Kidney (tissue), 14 donors: ENCODE measurements around the gene ASPM. TPM values are rescaled to one million over a fixed set of nuclear protein-coding genes. Genes with fewer than 3 reads are reported as not detected.
"Not testable (repeated sequence)": the region's sequence is repeated elsewhere in the genome, so short reads cannot be mapped to it uniquely, and the experiment has no call there.

Source experiments
- DNase-seq, 5 donors: peaks; one replicate each; pipeline ENCODE4 v3.0.0-alpha.2; 2013 to 2020
- FAIRE-seq: peaks from 2 replicates; lab custom pipeline; 2012; peaks lifted over from hg19 to GRCh38; lab: Jason Lieb, UNC
- H3K27ac ChIP-seq, 2 donors: one replicate each; pipeline ENCODE4 v1.7.0; 2013; ENCODE audit warnings: low read depth in 2 of 2, low read length in 2 of 2, inconsistent platforms in 1 of 2
- H3K27me3 ChIP-seq: one replicate; pipeline ENCODE4 v1.7.1; 2013; ENCODE audit warnings: low read length, inconsistent platforms; ENCODE audit not compliant: control insufficient read depth, insufficient read depth
- H3K36me3 ChIP-seq, 3 donors: one replicate each; pipeline versions ENCODE4 v1.7.0 to v1.7.1; 2013; ENCODE audit warnings: low read length in 3 of 3, control low read depth in 1 of 3, inconsistent platforms in 1 of 3; ENCODE audit not compliant: insufficient read depth in 3 of 3, control insufficient read depth in 2 of 3
- H3K4me1 ChIP-seq, 3 donors: one replicate each; pipeline versions ENCODE4 v1.7.0 to v1.7.1; 2013; ENCODE audit warnings: low read length in 3 of 3, inconsistent platforms in 1 of 3, low read depth in 1 of 3; ENCODE audit not compliant: control insufficient read depth in 2 of 3, insufficient read depth in 2 of 3
- H3K4me3 ChIP-seq, 3 donors: one replicate each; pipeline versions ENCODE4 v1.7.0 to v1.8.1; 2013; ENCODE audit warnings: low read length in 3 of 3, control low read depth in 1 of 3, inconsistent platforms in 1 of 3
- H3K9ac ChIP-seq, 3 donors: one replicate each; pipeline versions ENCODE4 v1.7.0 to v1.7.1; 2013; ENCODE audit warnings: low read length in 3 of 3, control low read depth in 1 of 3, inconsistent platforms in 1 of 3
- H3K9me3 ChIP-seq, 3 donors: one replicate each; pipeline versions ENCODE4 v1.7.0 to v1.7.1; 2013; ENCODE audit warnings: low read length in 3 of 3, control low read depth in 1 of 3, inconsistent platforms in 1 of 3; ENCODE audit not compliant: control insufficient read depth in 2 of 3, insufficient read depth in 1 of 3
- intact Hi-C: fragments of 100-400 bp; cut with DNase I; formaldehyde crosslinking; loops from one replicate; pipeline ENCODE4 v1.11.1; 2022
- polyA plus RNA-seq: library from polyadenylated mRNA; stranded (reverse); fragments of 350-450 nt; fragmentation: Illumina TruSeq; extraction: RNeasy Lipid Tissue Mini Kit (QIAGEN cat#74804); gene quantifications from one replicate; pipeline ENCODE4 v1.2.3, GENCODE V29; 2014; ENCODE audit warnings: low read depth, low replicate concordance; ENCODE audit not compliant: insufficient read depth
- total RNA-seq: library from RNA; stranded (reverse); fragmentation: NEBNext Ultra II Directional; extraction: Animal tissue kit (Norgen Biotek cat#: 25700); gene quantifications from one replicate; pipeline ENCODE4 v1.2.1, GENCODE V29; 2021
- TF ChIP-seq, protein P1 (sequence below): IDR thresholded peaks from 3 replicates; pipeline ENCODE4 v1.5.1; 2012; ENCODE audit warnings: mild to moderate bottlenecking, moderate library complexity, borderline replicate concordance; ENCODE audit not compliant: insufficient read depth; ENCODE audit errors: extremely low read depth
- donor health status: control.
- donor health status: control.
- donor health status: control.
- donor health status: control.
- donor health status: control.
- donor health status: DM: yes; HTN: yes; CAD: no.
- donor health status: Normal renal cell carcinoma (clear cell type).

ASPM gene
- total and polyA plus RNA-seq, 2 donors from 2014 or later, result 0.06 to 0.69 TPM

DNA sequence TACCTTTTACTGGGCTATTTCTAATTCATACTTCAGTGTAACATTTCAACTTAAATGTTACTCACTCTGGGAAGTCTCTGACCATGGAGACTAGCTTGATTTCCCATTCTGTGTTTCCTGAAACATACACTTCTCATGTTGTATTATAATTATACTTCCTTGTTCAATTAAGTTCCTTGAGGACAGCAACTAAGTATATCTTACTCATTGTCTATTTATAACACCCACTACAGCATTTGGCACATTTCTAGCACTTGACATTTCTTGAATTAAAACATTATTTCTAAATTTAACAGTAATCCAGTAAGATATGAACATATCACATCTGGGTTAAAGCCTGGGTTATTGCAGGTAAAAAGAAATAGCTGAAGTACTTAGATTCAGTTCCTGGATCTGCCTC is 47.0 kb downstream of the ASPM start:
- H3K27me3 ChIP-seq, result no peaks in the 10 kb centered on the region
- H3K9me3 ChIP-seq, result no peaks in the 10 kb centered on the region
- H3K36me3 ChIP-seq, result no peaks in the 10 kb centered on the region
- no peaks in the 10 kb centered on the region for H3K4me1 ChIP-seq
- DNase-seq (no peak), FAIRE-seq (no peak)
- TF ChIP-seq, protein P1, sequence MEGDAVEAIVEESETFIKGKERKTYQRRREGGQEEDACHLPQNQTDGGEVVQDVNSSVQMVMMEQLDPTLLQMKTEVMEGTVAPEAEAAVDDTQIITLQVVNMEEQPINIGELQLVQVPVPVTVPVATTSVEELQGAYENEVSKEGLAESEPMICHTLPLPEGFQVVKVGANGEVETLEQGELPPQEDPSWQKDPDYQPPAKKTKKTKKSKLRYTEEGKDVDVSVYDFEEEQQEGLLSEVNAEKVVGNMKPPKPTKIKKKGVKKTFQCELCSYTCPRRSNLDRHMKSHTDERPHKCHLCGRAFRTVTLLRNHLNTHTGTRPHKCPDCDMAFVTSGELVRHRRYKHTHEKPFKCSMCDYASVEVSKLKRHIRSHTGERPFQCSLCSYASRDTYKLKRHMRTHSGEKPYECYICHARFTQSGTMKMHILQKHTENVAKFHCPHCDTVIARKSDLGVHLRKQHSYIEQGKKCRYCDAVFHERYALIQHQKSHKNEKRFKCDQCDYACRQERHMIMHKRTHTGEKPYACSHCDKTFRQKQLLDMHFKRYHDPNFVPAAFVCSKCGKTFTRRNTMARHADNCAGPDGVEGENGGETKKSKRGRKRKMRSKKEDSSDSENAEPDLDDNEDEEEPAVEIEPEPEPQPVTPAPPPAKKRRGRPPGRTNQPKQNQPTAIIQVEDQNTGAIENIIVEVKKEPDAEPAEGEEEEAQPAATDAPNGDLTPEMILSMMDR, result no peak
- no peak overlapping the region for H3K27ac ChIP-seq
- intact Hi-C loops, result no loop called here
- no peak overlapping the region for H3K9ac ChIP-seq
- no peak overlapping the region for H3K4me3 ChIP-seq

DNA sequence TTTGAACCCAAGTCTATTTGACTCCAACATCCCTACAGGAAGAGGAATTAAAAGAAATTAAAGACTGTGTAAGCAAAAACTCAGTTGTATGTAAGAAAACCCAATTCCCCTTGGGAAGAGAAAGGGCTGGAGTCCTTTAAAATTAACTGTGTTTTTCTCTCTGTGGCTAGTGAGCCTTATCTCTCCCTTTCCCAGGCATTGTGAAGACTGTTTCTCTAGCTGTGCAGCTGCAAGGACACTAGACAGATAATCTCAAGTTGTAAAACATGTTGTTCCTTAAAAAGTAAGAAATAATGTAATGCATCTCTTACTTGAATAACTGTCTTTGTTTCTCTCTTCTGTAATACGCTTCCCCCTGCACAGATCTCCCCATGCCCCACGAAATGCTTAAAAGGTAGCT is 49.5 kb downstream of the ASPM start:
- DNase-seq, result not testable (repeated sequence)

DNA sequence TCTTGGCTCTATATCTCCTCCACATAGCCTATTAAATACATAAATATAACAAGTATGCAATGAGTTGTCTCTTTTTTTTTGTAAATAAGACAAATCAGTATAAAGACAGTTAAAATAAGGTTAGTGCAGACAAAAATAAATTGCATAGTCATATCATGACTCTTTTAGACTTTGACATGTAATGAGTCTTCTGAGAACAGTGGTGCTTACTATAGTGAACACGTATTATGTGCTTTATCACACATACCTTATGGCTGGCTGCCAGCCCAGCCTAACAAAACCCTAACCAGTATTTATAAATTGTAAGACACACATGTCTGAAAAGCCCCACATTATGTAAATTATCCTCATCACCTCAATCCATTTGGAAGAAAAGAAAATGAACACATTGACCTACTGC is 50.3 kb downstream of the ASPM start:
- no peak for DNase-seq
- no peak for FAIRE-seq
- H3K36me3 ChIP-seq, result no peaks in the 10 kb centered on the region
- intact Hi-C loops, result no loop called here
- H3K4me1 ChIP-seq, result no peaks in the 10 kb centered on the region
- no peak overlapping the region for H3K27ac ChIP-seq
- H3K9me3 ChIP-seq, result no peaks in the 10 kb centered on the region
- H3K9ac ChIP-seq, result no peak overlapping the region
- no peaks in the 10 kb centered on the region for H3K27me3 ChIP-seq
- TF ChIP-seq, protein P1, result no peak
- H3K4me3 ChIP-seq, result no peak overlapping the region

More for the DNA sequence above, 49.5 kb downstream of the ASPM start:
- H3K9me3 ChIP-seq, H3K36me3 ChIP-seq, H3K4me1 ChIP-seq, H3K27me3 ChIP-seq, H3K27ac ChIP-seq, H3K9ac ChIP-seq, intact Hi-C loops, FAIRE-seq, H3K4me3 ChIP-seq: not testable (repeated sequence)

DNA sequence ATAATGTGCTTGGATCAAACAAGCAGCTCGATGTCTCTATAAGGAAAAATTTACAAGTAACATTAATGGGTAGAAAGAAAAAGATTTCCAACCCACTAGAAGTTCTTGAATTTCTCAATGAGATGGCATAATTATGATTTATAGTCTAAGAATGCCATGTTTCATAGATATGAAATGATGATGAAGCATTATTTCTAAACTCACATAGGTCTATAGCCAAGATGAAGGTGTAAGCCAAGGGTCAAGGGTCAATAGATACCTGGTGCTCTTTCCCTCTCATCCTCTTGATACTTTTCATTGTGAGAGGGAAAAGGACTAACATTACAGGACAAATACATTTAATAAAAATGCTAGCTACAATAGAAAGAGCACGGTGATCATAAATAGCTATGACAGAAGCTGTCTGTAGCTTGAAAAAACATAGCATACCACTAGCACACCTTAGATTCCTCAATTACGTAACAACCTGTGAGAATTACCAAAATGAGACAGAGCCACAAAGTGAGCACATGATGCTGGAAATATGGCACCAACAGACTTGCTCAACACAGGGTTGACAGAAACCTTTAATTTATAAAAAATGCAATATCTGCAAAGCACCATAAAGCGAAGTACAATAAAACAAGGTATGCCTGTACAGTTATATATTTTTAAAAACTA is 53.1 kb downstream of the ASPM start:
- TF ChIP-seq, protein P1, result no peak
- Histone ChIP-seq H3K4me1 (no peaks in the 10 kb centered on the region), H3K9ac (no peak overlapping the region), H3K27ac (no peak overlapping the region), H3K4me3 (no peak overlapping the region), H3K36me3 (no peaks in the 10 kb centered on the region), H3K9me3 (no peaks in the 10 kb centered on the region), H3K27me3 (no peaks in the 10 kb centered on the region)
- intact Hi-C loops, result no loop called here
- FAIRE-seq, result no peak
- DNase-seq, result no peak
